GM12878 (cell line): ENCODE results near the gene BCR. TPM values are rescaled to one million over a fixed set of nuclear protein-coding genes. Genes with fewer than 3 reads are reported as not detected.

Source experiments
- ATAC-seq: fragments of 200-7000 bp; cut with Tn5 transposase; 3 replicates; pipeline ENCODE4 v1.9.1; 2020; ENCODE audit warnings: mild to moderate bottlenecking, moderate library complexity
- BruUV-seq: library from RNA; stranded (reverse); fragments of 400-500 nt; replicated peaks from 2 replicates; lab custom pipeline; 2021; lab: Mats Ljungman, UMichigan
- CTCF ChIA-PET: fragments of 300-600 bp; sonication (Branson Sonifier 250); formaldehyde crosslinking; extraction: SDS; loops from one replicate; lab custom pipeline; 2021; ENCODE audit warnings: inconsistent platforms; lab: Yijun Ruan, JAX
- POLR2A ChIA-PET: fragments of 350-600 bp; formaldehyde crosslinking; extraction: SDS; loops from one replicate; lab custom pipeline; 2021; ENCODE audit warnings: inconsistent platforms; lab: Charles Lee
- RAD21 ChIA-PET: fragments of 300-600 bp; sonication (Branson Sonifier 250); formaldehyde crosslinking; loops from one replicate; lab custom pipeline; 2023; ENCODE audit warnings: antibody characterized with exemption; ENCODE audit not compliant: unreplicated experiment; lab: Charles Lee
- SMC1A ChIA-PET: fragments of 300-600 bp; sonication (Branson Sonifier 250); formaldehyde crosslinking; loops from one replicate; lab custom pipeline; 2023; ENCODE audit not compliant: unreplicated experiment, uncharacterized antibody; lab: Charles Lee
- DNase-seq: peaks from one replicate; pipeline ENCODE4 v3.0.0-alpha.2; 2011; ENCODE audit warnings: low read depth, low spot score
- FAIRE-seq: peaks from 3 replicates; lab custom pipeline; 2011; peaks lifted over from hg19 to GRCh38; lab: Jason Lieb, UNC
- H2AFZ ChIP-seq: 2 replicates; pipeline ENCODE4 v1.6.0; 2011; ENCODE audit warnings: low read depth, low read length, control low read depth; ENCODE audit not compliant: control insufficient read depth
- H3K27ac ChIP-seq: 2 replicates; pipeline ENCODE4 v1.5.1; 2011; ENCODE audit warnings: control low read depth; ENCODE audit not compliant: control insufficient read depth, insufficient read depth
- H3K27me3 ChIP-seq, 2 experiments: replicated peaks in 1 of 2; 2 replicates each; pipeline versions ENCODE4 v1.6.0 to v1.6.1; 2011; ENCODE audit warnings: low read length in 1 of 2; ENCODE audit not compliant: control insufficient read depth in 2 of 2, insufficient read depth in 2 of 2
- H3K36me3 ChIP-seq, 2 experiments: 2 replicates each; pipeline ENCODE4 v1.5.1; 2011; ENCODE audit warnings: low read length in 1 of 2; ENCODE audit not compliant: control insufficient read depth in 2 of 2, insufficient read depth in 2 of 2
- H3K4me1 ChIP-seq: 2 replicates; pipeline ENCODE4 v1.6.1; 2011; ENCODE audit warnings: mild to moderate bottlenecking, low read length, moderate library complexity, mixed read lengths; ENCODE audit not compliant: control insufficient read depth, insufficient read depth
- H3K4me2 ChIP-seq: 2 replicates; pipeline ENCODE4 v1.6.0; 2011; ENCODE audit warnings: control low read depth; ENCODE audit not compliant: control insufficient read depth, insufficient read depth
- H3K4me3 ChIP-seq: fragments of 200-600 bp; sonication (generic); 2 replicates; pipeline ENCODE4 v1.5.1; 2016
- H3K79me2 ChIP-seq: 2 replicates; pipeline ENCODE4 v1.6.0; 2011; ENCODE audit warnings: low read length; ENCODE audit not compliant: control insufficient read depth, insufficient read depth
- H3K9ac ChIP-seq: 2 replicates; pipeline ENCODE4 v1.8.0; 2011; ENCODE audit warnings: low read length, control low read depth, mixed read lengths; ENCODE audit not compliant: control insufficient read depth, insufficient read depth
- H3K9me3 ChIP-seq: replicated peaks from 3 replicates; pipeline ENCODE4 v1.5.1; 2011; ENCODE audit warnings: mild to moderate bottlenecking, low read length; ENCODE audit not compliant: control insufficient read depth, insufficient read depth
- H4K20me1 ChIP-seq: 2 replicates; pipeline ENCODE4 v1.6.0; 2011; ENCODE audit not compliant: control insufficient read depth, insufficient read depth
- ATF3 ChIP-seq: IDR thresholded peaks from 2 replicates; pipeline ENCODE4 v1.6.1; 2011; ENCODE audit warnings: low read depth, mild to moderate bottlenecking, low read length, moderate library complexity, borderline replicate concordance; ENCODE audit errors: extremely low read depth
- BRCA1 ChIP-seq: IDR thresholded peaks from 2 replicates; pipeline ENCODE4 v1.6.1; 2011; ENCODE audit warnings: low read depth, low read length, improper control_type of control experiment
- DPF2 ChIP-seq: fragments of 450-650 bp; IDR thresholded peaks from 2 replicates; pipeline ENCODE4 v1.6.1; 2017; ENCODE audit warnings: mild to moderate bottlenecking
- E4F1 ChIP-seq: fragments of 450-650 bp; IDR thresholded peaks from 2 replicates; pipeline ENCODE4 v1.6.1; 2018; ENCODE audit warnings: borderline replicate concordance, mild to moderate bottlenecking; ENCODE audit not compliant: partially characterized antibody
- GATAD2B ChIP-seq: fragments of 450-650 bp; conservative IDR thresholded peaks from 2 replicates; pipeline ENCODE4 v1.6.1; 2017; ENCODE audit warnings: low read depth, mild to moderate bottlenecking, moderate library complexity
- JUND ChIP-seq: IDR thresholded peaks from 2 replicates; pipeline ENCODE4 v1.6.1; 2012; ENCODE audit warnings: low read depth, mild to moderate bottlenecking, low read length, improper control_type of control experiment, moderate library complexity
- MEF2A ChIP-seq: IDR thresholded peaks from 2 replicates; pipeline ENCODE4 v1.6.1; 2011; ENCODE audit warnings: low read depth, mild to moderate bottlenecking, low read length, moderate library complexity; ENCODE audit not compliant: insufficient read depth
- SPI1 ChIP-seq: IDR thresholded peaks from 2 replicates; pipeline ENCODE4 v1.6.1; 2011; ENCODE audit warnings: low read depth, mild to moderate bottlenecking, low read length, moderate library complexity, borderline replicate concordance; ENCODE audit not compliant: insufficient read depth
- ZBTB33 ChIP-seq: fragments of 450-650 bp; IDR thresholded peaks from 2 replicates; pipeline ENCODE4 v1.6.1; 2017; ENCODE audit warnings: mild to moderate bottlenecking
- ZNF622 ChIP-seq: fragments of 450-650 bp; IDR thresholded peaks from 2 replicates; pipeline ENCODE4 v1.6.1; 2017; ENCODE audit warnings: mild to moderate bottlenecking, inconsistent platforms
- WGBS: methylation state at CpG from one replicate; pipeline ENCODE4 v1.1.6; 2016; ENCODE audit warnings: low lambda C conversion rate; ENCODE audit not compliant: insufficient replicate concordance, insufficient coverage; ENCODE audit errors: missing lambda C conversion rate; 5-methylcytosine and 5-hydroxymethylcytosine counted together
- in situ Hi-C: fragments of 300-500 bp; cut with MboI; formaldehyde crosslinking; loops from 9 replicates; pipeline ENCODE4 v1.14.3; 2018; ENCODE audit warnings: mixed read lengths
- intact Hi-C: fragments of 100-400 bp; cut with micrococcal nuclease; formaldehyde crosslinking; loops from one replicate; pipeline ENCODE4 v1.14.2; 2022; ENCODE audit not compliant: unreplicated experiment
- polyA plus RNA-seq, 11 experiments: library from polyadenylated mRNA; depleted of rRNA in 4 of 11; unstranded in 6 of 11; stranded (reverse) in 5 of 11; fragments of >200 nt; fragmentation: Nextera tagmentation in 4 of 11; fragmentation: Illumina TruSeq in 1 of 11; extraction: Ambion mirVana in 4 of 11; extraction: Trizol in 1 of 11; gene quantifications; 1 replicate in 1 of 11; 2 replicates in 10 of 11; pipeline versions ENCODE4 v1.2.1 to v1.2.3, GENCODE V29; 2011 to 2016; ENCODE audit warnings: inconsistent platforms in 2 of 11, missing spikeins in 2 of 11, low read depth in 1 of 11
- total RNA-seq, 4 experiments: library from RNA; depleted of rRNA in 3 of 4; stranded (reverse); fragments of >200 nt in 3 of 4; fragmentation: Illumina TruSeq in 1 of 4; extraction: Trizol in 1 of 4; gene quantifications; 2 replicates each; pipeline versions ENCODE4 v1.2.1 to v1.2.3, GENCODE V29; 2013 to 2021

Gene BCR
- total and polyA plus RNA-seq, 10 of the 15 experiments (the other 5 are each of a cell fraction or from before 2014, with no cell fraction given): 1.7 to 64.7 (median 18.4) TPM

GRCh38 chr22:23236440-23237184, 56.3 kb downstream of the BCR start:
- intact Hi-C loops: no loop called here
- ChIA-PET CTCF (interaction anchor here (1.0 to 1.4 kb wide), 4 partner anchors 10 to 87 kb away, joined by 3 to 4 read pairs (median 4); no protein-coding TSS in a partner anchor), SMC1A (interaction anchor here (0.6 to 1.0 kb wide), 2 partner anchors 17 to 45 kb away, joined by 3 to 8 read pairs; no protein-coding TSS in a partner anchor), RAD21 (interaction anchor here (0.9 kb wide), 1 partner anchor 45 kb away, joined by 3 read pairs; no protein-coding TSS in a partner anchor), POLR2A (no interaction called here)
- peaks cover 14% of the 10 kb centered on the region for H3K79me2 ChIP-seq
- peaks cover 0 to 3% of the 10 kb centered on the region in 2 experiments; a peak in 2 of 4 replicates for H3K36me3 ChIP-seq
- no peak overlapping the region for H3K27ac ChIP-seq
- DNase-seq: no peak
- TF ChIP-seq E4F1: no peak
- no peak for TF ChIP-seq ATF3
- TF ChIP-seq BRCA1: no peak
- no peak for TF ChIP-seq ZNF622
- no peak for TF ChIP-seq JUND
- TF ChIP-seq SPI1: no peak
- no peak for TF ChIP-seq MEF2A
- no peak for TF ChIP-seq GATAD2B
- TF ChIP-seq ZBTB33: no peak
- no peak for TF ChIP-seq DPF2
- H3K4me2 ChIP-seq: no peak overlapping the region
- no peaks in the 10 kb centered on the region; the same call in 2 of the 3 replicates for H3K9me3 ChIP-seq
- no peak for ATAC-seq
- H3K27me3 ChIP-seq: no peaks in the 10 kb centered on the region
- WGBS: 74% methylated on average over 14 of the region's 14 CpGs
- in situ Hi-C loops: no loop called here
- no peaks in the 10 kb centered on the region for H4K20me1 ChIP-seq
- BruUV-seq: no TSS peak
- H2AFZ ChIP-seq: no peak overlapping the region
- no peak overlapping the region for H3K4me3 ChIP-seq
- no peak overlapping the region for H3K9ac ChIP-seq
- H3K4me1 ChIP-seq: peaks cover 27% of the 10 kb centered on the region
- no peak for FAIRE-seq
